GM19372 (cell line): Measurements from ENCODE around the gene ALDH3B1.

ENCODE experiments used
- ATAC-seq: cut with Tn5 transposase; IDR thresholded peaks from one replicate; pipeline ENCODE4 v1.9.1; 2021; ENCODE audit warnings: mild to moderate bottlenecking, low read depth, moderate library complexity; ENCODE audit not compliant: unreplicated experiment

The ALDH3B1 gene

GRCh38 chr11:68027667-68028066, 17.5 kb downstream of the ALDH3B1 start:
- no peak for ATAC-seq

DNA sequence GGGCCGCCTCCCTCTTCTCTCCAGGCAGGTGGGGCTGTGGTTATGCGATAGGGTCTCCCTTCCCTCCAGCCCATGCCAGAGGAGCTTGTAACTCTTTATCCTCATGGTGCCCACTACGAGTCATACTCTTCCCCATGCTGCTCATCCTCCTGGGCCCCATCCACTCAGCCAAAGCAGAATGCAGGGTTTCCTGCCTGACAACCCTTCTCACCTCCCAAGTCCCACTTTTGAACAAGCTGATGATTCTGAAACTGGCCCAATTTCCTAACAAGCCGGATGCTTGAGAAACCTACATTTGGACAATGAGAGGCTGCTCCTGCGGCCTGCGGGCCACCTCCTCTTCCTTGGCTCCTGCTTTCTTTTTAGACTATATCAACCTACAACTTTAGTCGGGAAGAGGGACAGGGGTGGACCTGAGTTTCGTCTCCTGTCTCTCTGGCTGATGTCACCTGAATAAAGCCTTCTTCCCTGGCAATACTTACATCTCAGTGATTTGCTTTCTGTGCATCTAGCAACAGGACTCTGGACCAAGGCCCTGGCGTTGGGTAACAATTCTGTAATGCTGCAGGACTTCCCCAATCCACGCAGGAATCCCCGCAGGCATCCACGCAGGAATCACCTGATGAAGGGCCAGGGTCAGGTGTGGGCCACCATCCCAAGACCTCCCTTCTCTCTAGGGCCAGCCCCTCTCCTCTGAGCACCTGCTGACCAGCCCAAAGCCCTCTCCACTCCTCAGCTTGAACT, 18.8 kb downstream of the ALDH3B1 start:
- no peak for ATAC-seq

DNA sequence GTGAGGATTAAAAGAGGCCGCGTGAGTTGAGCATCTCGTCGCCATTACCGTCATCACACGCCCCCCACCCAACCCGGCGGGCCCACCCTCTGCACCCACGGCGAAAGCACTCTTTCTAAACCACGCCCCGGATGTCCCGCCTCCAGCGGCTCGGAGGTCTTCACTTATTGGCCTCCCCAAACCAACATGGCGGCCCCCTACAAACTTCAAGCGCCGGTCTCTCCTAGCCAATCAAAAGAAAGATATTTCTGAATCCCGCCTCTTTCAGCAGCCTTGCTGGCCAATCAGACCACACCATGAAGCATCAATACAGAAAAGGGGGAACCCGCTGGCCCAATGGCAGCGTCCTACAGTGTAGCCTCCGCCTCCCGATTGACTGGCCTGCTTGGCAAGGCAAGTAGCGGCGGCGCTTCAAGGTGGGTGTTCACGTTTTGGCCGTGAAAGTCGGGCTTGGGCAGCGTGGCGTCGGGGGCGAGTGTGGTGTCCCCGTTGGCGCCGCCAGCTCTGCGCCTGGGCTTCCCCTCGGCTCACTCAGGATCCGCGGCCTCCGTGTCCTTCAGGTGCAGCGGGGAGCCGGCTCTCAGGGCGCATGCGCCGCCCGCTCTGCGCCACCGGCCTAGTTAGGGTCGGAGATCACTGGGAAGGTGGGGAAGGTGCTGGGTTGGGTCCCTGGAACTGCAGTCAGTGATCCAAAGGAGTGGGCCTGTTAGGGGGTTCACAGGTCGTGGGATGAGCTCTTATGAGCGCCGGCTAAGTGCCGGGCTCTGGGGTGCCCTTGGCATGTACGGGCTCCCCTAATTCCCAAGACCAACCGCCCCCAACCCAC, 20.4 kb downstream of the ALDH3B1 start, which contains the start of gene NDUFS8:
TSS of gene NDUFS8 (plus strand) at position 364 of the 826 bp plus-strand sequence. CDS start 1,471 bp downstream, outside the sequence.
- peak; percentile 97 for ATAC-seq

DNA sequence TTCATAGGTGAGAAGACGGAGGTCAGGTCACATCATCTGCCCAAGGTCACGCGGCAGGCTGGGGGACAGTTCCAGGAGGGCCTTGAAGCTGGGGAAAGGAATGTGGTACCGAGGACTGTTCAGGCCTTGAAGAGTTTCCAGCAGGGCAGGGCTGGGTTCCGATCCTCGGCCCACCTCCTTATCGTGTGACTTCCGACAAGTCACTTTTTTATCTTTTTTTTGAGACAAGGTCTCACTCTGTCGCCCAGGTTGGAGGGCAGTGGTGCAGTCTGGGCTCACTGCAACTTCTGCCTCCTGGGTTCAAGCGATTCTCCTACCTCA, 21.0 kb downstream of the ALDH3B1 start:
- no peak for ATAC-seq

- no peak for ATAC-seq
Observed at GRCh38 chr11:68032003-68032402, 21.9 kb downstream of the ALDH3B1 start.

GRCh38 chr11:68032997-68033707, 23.0 kb downstream of the ALDH3B1 start:
- no peak for ATAC-seq

- no peak for ATAC-seq
Observed at GRCh38 chr11:68033708-68034045, 23.6 kb downstream of the ALDH3B1 start.

DNA sequence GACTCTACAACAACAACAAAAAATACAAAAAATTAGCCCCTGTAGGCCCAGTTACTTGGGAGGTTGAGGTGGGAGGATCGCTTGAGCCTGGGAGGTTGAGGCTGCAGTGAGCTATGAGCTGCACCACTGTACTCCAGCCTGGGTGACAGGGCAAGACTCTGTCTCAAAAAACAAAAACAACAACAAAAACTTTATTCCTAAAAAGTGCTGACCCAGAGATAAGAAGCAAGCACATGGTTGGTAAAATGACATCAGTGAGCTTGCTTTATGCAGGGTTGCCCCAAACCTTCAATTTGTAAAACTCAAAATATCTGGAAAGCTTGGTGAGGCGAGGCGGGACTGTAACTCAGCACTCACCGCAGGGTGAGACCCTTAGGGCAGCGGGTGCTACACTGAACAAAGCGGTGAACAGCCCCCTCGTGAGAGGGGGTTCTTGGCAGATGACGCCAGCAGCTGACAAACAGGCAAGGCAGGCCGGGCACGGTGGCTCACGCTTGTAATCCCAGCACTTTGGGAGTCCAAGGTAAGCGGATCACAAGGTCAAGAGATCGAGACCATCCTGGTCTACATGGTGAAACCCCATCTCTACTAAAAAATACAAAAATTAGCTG, 25.2 kb downstream of the ALDH3B1 start:
- no peak for ATAC-seq

- ATAC-seq = no peak
Observed at GRCh38 chr11:68036141-68036716, 26.1 kb downstream of the ALDH3B1 start.

- no peak for ATAC-seq
Observed at GRCh38 chr11:68036717-68037239, 26.7 kb downstream of the ALDH3B1 start.

- no peak for ATAC-seq
Observed at GRCh38 chr11:68037411-68038225, 27.5 kb downstream of the ALDH3B1 start.

- no peak for ATAC-seq
Observed at GRCh38 chr11:68038226-68038717, 28.1 kb downstream of the ALDH3B1 start.

- no peak for ATAC-seq
Observed at GRCh38 chr11:68038718-68039525, 28.8 kb downstream of the ALDH3B1 start, which contains the start of gene TCIRG1. Gene TCIRG1 (plus strand): TSS chr11:68039025. CDS start chr11:68041272, 2,247 bp downstream.

DNA sequence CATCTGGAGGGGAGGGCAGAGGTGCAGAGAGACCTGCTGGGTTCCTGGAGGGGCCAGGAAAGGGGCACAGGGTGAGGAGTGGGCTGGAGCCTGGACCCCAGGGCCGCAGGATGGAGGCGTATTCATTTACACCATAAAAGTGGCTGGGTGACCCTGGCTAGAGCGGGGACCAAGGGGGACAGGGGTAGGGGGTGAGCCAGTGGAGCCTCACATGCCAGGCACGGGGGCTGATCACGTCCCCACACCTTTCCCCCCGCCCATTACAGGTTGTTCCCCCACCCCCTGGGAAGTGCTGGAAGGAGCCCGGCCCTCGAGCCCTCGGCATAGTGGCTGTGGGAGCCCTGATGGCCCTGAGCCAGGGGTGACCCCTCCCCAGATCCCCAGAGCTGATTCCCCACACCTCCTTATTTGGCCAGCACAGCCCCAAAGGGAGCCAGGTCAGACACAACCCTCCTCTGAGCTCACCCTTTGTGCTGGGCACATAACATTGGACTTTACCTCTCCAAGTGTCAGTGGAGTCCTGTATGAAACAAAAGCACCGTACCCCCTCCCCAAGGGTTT, 29.5 kb downstream of the ALDH3B1 start:
- no peak for ATAC-seq

DNA sequence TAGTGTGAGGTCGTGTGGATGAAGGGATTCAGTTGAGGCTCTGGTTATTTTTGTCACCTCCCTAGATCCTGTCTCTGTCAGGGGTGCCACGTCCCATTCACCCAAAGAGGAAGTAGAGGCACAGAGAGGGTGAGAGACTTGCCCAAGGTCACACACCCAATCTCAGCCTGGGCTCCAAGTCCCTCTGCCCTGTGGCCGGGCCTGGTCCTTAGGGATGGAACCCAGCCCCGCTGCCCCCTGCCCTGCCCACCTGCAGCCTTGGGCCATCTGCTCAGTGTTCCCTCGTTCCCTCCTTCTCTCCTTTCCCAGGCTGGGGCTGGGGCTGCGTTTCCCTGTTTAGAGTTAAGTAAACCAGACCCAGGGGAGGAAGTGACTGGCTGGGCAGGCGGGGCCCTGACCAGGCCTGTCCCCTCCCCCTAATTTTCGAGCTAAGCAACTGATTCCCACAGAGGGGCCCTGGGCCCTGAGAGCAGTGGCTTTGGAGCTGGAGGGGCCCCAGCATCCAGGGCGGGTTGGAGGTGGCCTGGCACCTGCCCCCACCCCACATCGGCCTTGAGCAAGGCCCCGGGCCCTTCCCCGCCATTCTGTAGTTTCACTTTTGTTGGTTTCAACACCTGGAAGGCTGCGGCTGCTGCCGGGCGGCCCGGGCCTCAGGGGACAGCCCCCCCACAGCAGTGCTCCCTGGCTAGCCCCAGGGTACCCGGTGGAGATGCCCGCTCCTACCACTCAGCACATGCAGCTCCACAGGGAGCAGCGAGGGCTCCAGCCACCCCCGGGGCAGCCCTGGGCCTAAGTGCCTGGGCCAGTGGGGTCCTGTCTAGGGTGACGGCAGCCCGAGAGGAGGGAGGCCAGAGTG, 30.2 kb downstream of the ALDH3B1 start:
- ATAC-seq = no peak

GRCh38 chr11:68040957-68041591, 30.9 kb downstream of the ALDH3B1 start:
- no peak for ATAC-seq
